Neural cell (in vitro differentiated cells): ENCODE data around the gene PAPPA2. TPM values are rescaled to one million over a fixed set of nuclear protein-coding genes. Genes with fewer than 3 reads are reported as not detected.

Experiments
- H2AFZ ChIP-seq: fragments of 200-600, 300-800 bp; sonication (generic), shearing (Covaris generic); 2 replicates; pipeline ENCODE4 v1.6.0; 2014; ENCODE audit warnings: low read depth, mild to moderate bottlenecking, antibody characterized with exemption, low read length, moderate library complexity
- H3F3A ChIP-seq: fragments of 200-600 bp; shearing (Covaris generic); 2 replicates; pipeline ENCODE4 v1.6.1; 2016; ENCODE audit warnings: mild to moderate bottlenecking, moderate library complexity, mixed read lengths, antibody characterized with exemption, low read length; ENCODE audit not compliant: insufficient read depth, poor library complexity, severe bottlenecking
- H3K27ac ChIP-seq: fragments of 200-600, 300-800 bp; sonication (generic), shearing (Covaris generic); 2 replicates; pipeline ENCODE4 v1.5.1; 2014; ENCODE audit warnings: mild to moderate bottlenecking, low read length, moderate library complexity
- H3K27me3 ChIP-seq: fragments of 300-800, 200-600 bp; sonication (generic), shearing (Covaris generic); 2 replicates; pipeline ENCODE4 v1.6.0; 2014; ENCODE audit warnings: mild to moderate bottlenecking, low read depth, low read length, moderate library complexity; ENCODE audit not compliant: insufficient read depth
- H3K36me3 ChIP-seq: fragments of 300-800, 200-600 bp; sonication (generic), shearing (Covaris generic); 2 replicates; pipeline ENCODE4 v1.5.1; 2014; ENCODE audit warnings: mild to moderate bottlenecking, antibody characterized with exemption, low read length, moderate library complexity; ENCODE audit not compliant: insufficient read depth
- H3K4me2 ChIP-seq: fragments of 300-800, 200-600 bp; sonication (generic), shearing (Covaris generic); 2 replicates; pipeline ENCODE4 v1.6.0; 2014; ENCODE audit warnings: mild to moderate bottlenecking, low read length
- H3K4me3 ChIP-seq: fragments of 300-800, 200-600 bp; sonication (generic), shearing (Covaris generic); 2 replicates; pipeline ENCODE4 v1.5.1; 2014; ENCODE audit warnings: mild to moderate bottlenecking, low read length, moderate library complexity
- H3K79me2 ChIP-seq: fragments of 200-600 bp; shearing (Covaris generic); replicated peaks from 2 replicates; pipeline ENCODE4 v1.6.0; 2014; ENCODE audit warnings: mild to moderate bottlenecking, low read length, moderate library complexity; ENCODE audit not compliant: insufficient read depth
- H3K9ac ChIP-seq: fragments of 300-800, 200-600 bp; sonication (generic), shearing (Covaris generic); 2 replicates; pipeline ENCODE4 v1.6.1; 2016; ENCODE audit warnings: mild to moderate bottlenecking, low read length, mixed read lengths
- H3K9me2 ChIP-seq: fragments of 200-600 bp; shearing (Covaris generic); 2 replicates; pipeline ENCODE4 v1.6.1; 2016; ENCODE audit warnings: mild to moderate bottlenecking, low read length, mixed read lengths; ENCODE audit not compliant: insufficient read depth
- H3K9me3 ChIP-seq: fragments of 200-600, 300-800 bp; sonication (generic), shearing (Covaris generic); 2 replicates; pipeline ENCODE4 v1.6.1; 2016; ENCODE audit warnings: mild to moderate bottlenecking, mixed run types, low read length, moderate library complexity, mixed read lengths
- H4K20me1 ChIP-seq: fragments of 200-600 bp; shearing (Covaris generic); 2 replicates; pipeline ENCODE4 v1.6.1; 2016; ENCODE audit warnings: mild to moderate bottlenecking, mixed run types; ENCODE audit not compliant: insufficient read depth
- CTCF ChIP-seq: fragments of 450-650 bp; IDR thresholded peaks from 2 replicates; pipeline ENCODE4 v1.5.1; 2014; ENCODE audit warnings: antibody characterized with exemption, mild to moderate bottlenecking, moderate library complexity; ENCODE audit not compliant: poor library complexity, severe bottlenecking
- EP300 ChIP-seq: fragments of 450-650 bp; conservative IDR thresholded peaks from 2 replicates; pipeline ENCODE4 v1.6.1; 2014; ENCODE audit warnings: antibody characterized with exemption, mild to moderate bottlenecking, moderate library complexity; ENCODE audit not compliant: poor library complexity, severe bottlenecking
- EZH2 ChIP-seq: fragments of 200-600, 300-800 bp; shearing (Covaris generic), sonication (generic); IDR thresholded peaks from 2 replicates; pipeline ENCODE4 v1.6.1; 2014; ENCODE audit warnings: antibody characterized with exemption, low read length, borderline replicate concordance, mild to moderate bottlenecking; ENCODE audit not compliant: insufficient read depth, poor library complexity, severe bottlenecking
- MXI1 ChIP-seq: fragments of 450-650 bp; conservative IDR thresholded peaks from 2 replicates; pipeline ENCODE4 v1.6.1; 2014; ENCODE audit warnings: antibody characterized with exemption, mild to moderate bottlenecking; ENCODE audit not compliant: poor library complexity, severe bottlenecking
- POLR2AphosphoS5 ChIP-seq: IDR thresholded peaks from 2 replicates; pipeline ENCODE4 v1.6.1; 2012
- RAD21 ChIP-seq: fragments of 450-650 bp; conservative IDR thresholded peaks from 2 replicates; pipeline ENCODE4 v1.6.1; 2014; ENCODE audit warnings: antibody characterized with exemption, mild to moderate bottlenecking, moderate library complexity
- REST ChIP-seq: IDR thresholded peaks from 2 replicates; pipeline ENCODE4 v1.6.1; 2012; ENCODE audit warnings: borderline replicate concordance
- SMC3 ChIP-seq: fragments of 450-650 bp; conservative IDR thresholded peaks from 2 replicates; pipeline ENCODE4 v1.6.1; 2014; ENCODE audit warnings: antibody characterized with exemption, mild to moderate bottlenecking, moderate library complexity; ENCODE audit not compliant: poor library complexity
- TAF1 ChIP-seq: IDR thresholded peaks from 2 replicates; pipeline ENCODE4 v1.6.1; 2012; ENCODE audit warnings: low read depth
- polyA plus RNA-seq: library from polyadenylated mRNA; depleted of rRNA; stranded (reverse); fragments of >200 nt; gene quantifications from 2 replicates; pipeline ENCODE4 v1.2.3, GENCODE V29; 2014

PAPPA2 gene
- polyA plus RNA-seq, 1 donor from 2014 or later = 0.59 TPM

- H2AFZ ChIP-seq = no peak overlapping the region
- no peaks in the 10 kb centered on the region for H3K36me3 ChIP-seq
- no peaks in the 10 kb centered on the region for H4K20me1 ChIP-seq
- TF ChIP-seq TAF1 (no peak), EP300 (no peak), SMC3 (no peak), EZH2 (no peak), RAD21 (no peak), POLR2AphosphoS5 (no peak), REST (no peak)
- H3K9me3 ChIP-seq = no peaks in the 10 kb centered on the region
- H3K4me2 ChIP-seq = no peak overlapping the region
- H3K9ac ChIP-seq = no peak overlapping the region
- no peaks in the 10 kb centered on the region for H3K9me2 ChIP-seq
- H3K79me2 ChIP-seq = no peaks in the 10 kb centered on the region
- no peak overlapping the region for H3K4me3 ChIP-seq
- H3F3A ChIP-seq = no peaks in the 10 kb centered on the region
- H3K27me3 ChIP-seq = no peaks in the 10 kb centered on the region
- no peak overlapping the region for H3K27ac ChIP-seq
Observed at GRCh38 chr1:176469450-176470010, 6.6 kb downstream of the PAPPA2 start.

GRCh38 chr1:176471338-176472121 lies 8.6 kb downstream of the PAPPA2 start:
- TF ChIP-seq TAF1 (no peak), MXI1 (no peak)
- no peaks in the 10 kb centered on the region for H3K27me3 ChIP-seq
- H3K4me3 ChIP-seq = no peak overlapping the region
- H4K20me1 ChIP-seq = no peaks in the 10 kb centered on the region
- H3K36me3 ChIP-seq = no peaks in the 10 kb centered on the region
- no peak overlapping the region for H2AFZ ChIP-seq
- H3K79me2 ChIP-seq = no peaks in the 10 kb centered on the region
- no peak overlapping the region for H3K9ac ChIP-seq
- H3K27ac ChIP-seq = no peak overlapping the region
- H3F3A ChIP-seq = no peaks in the 10 kb centered on the region
- no peaks in the 10 kb centered on the region for H3K9me3 ChIP-seq
- H3K4me2 ChIP-seq = no peak overlapping the region
- H3K9me2 ChIP-seq = no peaks in the 10 kb centered on the region

GRCh38 chr1:176479971-176480370 lies 17.0 kb downstream of the PAPPA2 start:
- no peak overlapping the region for H2AFZ ChIP-seq
- TF ChIP-seq EP300 (no peak), CTCF (no peak), RAD21 (no peak), TAF1 (no peak), REST (no peak), SMC3 (no peak), EZH2 (no peak), POLR2AphosphoS5 (no peak), MXI1 (no peak)

More at GRCh38 chr1:176479971-176480370, 17.0 kb downstream of the PAPPA2 start:
- Histone ChIP-seq H3K79me2 (no peaks in the 10 kb centered on the region), H3K4me2 (no peak overlapping the region), H3K36me3 (no peaks in the 10 kb centered on the region), H3K9ac (no peak overlapping the region), H3F3A (no peaks in the 10 kb centered on the region), H3K4me3 (no peak overlapping the region), H3K27ac (no peak overlapping the region), H4K20me1 (no peaks in the 10 kb centered on the region), H3K27me3 (no peaks in the 10 kb centered on the region), H3K9me2 (no peaks in the 10 kb centered on the region), H3K9me3 (no peaks in the 10 kb centered on the region)
